SK-N-SH (cell line): Measurements from ENCODE around the gene TOR2A. TPM values are rescaled to one million over a fixed set of nuclear protein-coding genes. Genes with fewer than 3 reads are reported as not detected.

ENCODE experiments used
- CTCF ChIA-PET: fragments of 300-600, 350-600 bp; formaldehyde crosslinking; extraction: SDS; loops from one replicate; lab custom pipeline; 2021; lab: Yijun Ruan, JAX
- POLR2A ChIA-PET: fragments of 350-600 bp; sonication (Branson Sonifier 250); formaldehyde crosslinking; extraction: SDS; loops from one replicate; lab custom pipeline; 2020; ENCODE audit warnings: antibody characterized with exemption, inconsistent platforms; lab: Yijun Ruan, JAX
- DNase-seq: peaks from one replicate; pipeline ENCODE4 v3.0.0; 2012
- H2AFZ ChIP-seq: fragments of 200-600 bp; sonication (generic); 2 replicates; pipeline ENCODE4 v1.8.1; 2016; ENCODE audit warnings: antibody characterized with exemption, mild to moderate bottlenecking, low read depth
- H3F3A ChIP-seq: fragments of 200-600 bp; sonication (generic); replicated peaks from 2 replicates; pipeline ENCODE3; 2016; ENCODE audit warnings: antibody characterized with exemption, mild to moderate bottlenecking; ENCODE audit not compliant: insufficient read depth
- H3K27ac ChIP-seq, 2 experiments: fragments of 200-500 bp in 1 of 2; fragments of 200-600 bp in 1 of 2; sonication (Bioruptor generic) in 1 of 2; sonication (generic), shearing (Covaris generic) in 1 of 2; 2 replicates each; pipeline versions ENCODE4 v1.5.1 to v1.6.1; 2014 to 2016; ENCODE audit warnings: low read depth in 2 of 2, inconsistent platforms in 1 of 2, low read length in 1 of 2, mild to moderate bottlenecking in 1 of 2, mixed read lengths in 1 of 2
- H3K27me3 ChIP-seq: fragments of 200-600 bp; sonication (generic), shearing (Covaris generic); 2 replicates; pipeline ENCODE4 v1.6.1; 2016; ENCODE audit warnings: mixed run types; ENCODE audit not compliant: insufficient read depth
- H3K36me3 ChIP-seq, 2 experiments: fragments of 200-500 bp in 1 of 2; fragments of 200-600 bp in 1 of 2; sonication (Bioruptor generic) in 1 of 2; sonication (generic) in 1 of 2; replicated peaks in 1 of 2; 2 replicates each; pipeline versions ENCODE3 to v1.5.1; 2014 to 2016; ENCODE audit warnings: low read length in 1 of 2, mild to moderate bottlenecking in 1 of 2; ENCODE audit not compliant: insufficient read depth in 2 of 2, control insufficient read depth in 1 of 2
- H3K4me1 ChIP-seq, 2 experiments: fragments of 200-500 bp in 1 of 2; fragments of 200-600 bp in 1 of 2; sonication (Bioruptor generic) in 1 of 2; sonication (generic), shearing (Covaris generic) in 1 of 2; 2 replicates each; pipeline versions ENCODE4 v1.5.1 to v1.6.1; 2014 to 2016; ENCODE audit warnings: low read depth in 1 of 2, low read length in 1 of 2, mixed run types in 1 of 2; ENCODE audit not compliant: insufficient read depth in 2 of 2, control insufficient read depth in 1 of 2
- H3K4me2 ChIP-seq: fragments of 200-600 bp; sonication (generic), shearing (Covaris generic); 2 replicates; pipeline ENCODE4 v1.6.1; 2017; ENCODE audit warnings: mixed run types
- H3K4me3 ChIP-seq, 2 experiments: fragments of 200-500 bp in 1 of 2; fragments of 200-600 bp in 1 of 2; sonication (Bioruptor generic) in 1 of 2; sonication (generic), shearing (Covaris generic) in 1 of 2; 2 replicates each; pipeline versions ENCODE4 v1.5.1 to v1.8.1; 2014 to 2016; ENCODE audit warnings: low read depth in 2 of 2, inconsistent platforms in 1 of 2, low read length in 1 of 2, mild to moderate bottlenecking in 1 of 2, mixed read lengths in 1 of 2, moderate library complexity in 1 of 2
- H3K79me2 ChIP-seq: fragments of 200-600 bp; sonication (generic); 2 replicates; pipeline ENCODE4 v1.8.1; 2017; ENCODE audit warnings: mild to moderate bottlenecking; ENCODE audit not compliant: insufficient read depth
- H3K9ac ChIP-seq: fragments of 200-600 bp; sonication (generic); 2 replicates; pipeline ENCODE4 v1.6.1; 2017; ENCODE audit warnings: mixed run types
- H3K9me2 ChIP-seq: fragments of 200-600 bp; sonication (generic); 2 replicates; pipeline ENCODE4 v1.6.1; 2017; ENCODE audit warnings: mixed run types
- H3K9me3 ChIP-seq: fragments of 200-600 bp; sonication (generic); 2 replicates; pipeline ENCODE4 v1.6.1; 2017; ENCODE audit warnings: mixed run types, mild to moderate bottlenecking, moderate library complexity
- H4K20me1 ChIP-seq: fragments of 200-600 bp; sonication (generic); 2 replicates; pipeline ENCODE4 v1.6.1; 2017; ENCODE audit warnings: mild to moderate bottlenecking, mixed run types; ENCODE audit not compliant: insufficient read depth
- ELF1 ChIP-seq: IDR thresholded peaks from 2 replicates; pipeline ENCODE4 v1.4.0; 2012
- EZH2phosphoT487 ChIP-seq: fragments of 200-600 bp; sonication (generic); IDR thresholded peaks from 2 replicates; pipeline ENCODE4 v1.6.1; 2017; ENCODE audit warnings: low read depth, mixed run types, mild to moderate bottlenecking, antibody characterized with exemption, moderate library complexity, borderline replicate concordance
- FOSL2 ChIP-seq: IDR thresholded peaks from 2 replicates; pipeline ENCODE4 v1.4.0; 2012; ENCODE audit warnings: low read depth, mild to moderate bottlenecking, moderate library complexity, borderline replicate concordance
- FOXM1 ChIP-seq: IDR thresholded peaks from 2 replicates; pipeline ENCODE4 v1.4.0; 2012; ENCODE audit warnings: low read depth, mild to moderate bottlenecking
- GABPA ChIP-seq: IDR thresholded peaks from 2 replicates; pipeline ENCODE4 v1.4.0; 2012; ENCODE audit warnings: low read depth, mild to moderate bottlenecking
- MEF2A ChIP-seq: IDR thresholded peaks from 2 replicates; pipeline ENCODE4 v1.4.0; 2012; ENCODE audit warnings: low read depth, borderline replicate concordance
- MXI1 ChIP-seq: IDR thresholded peaks from 2 replicates; pipeline ENCODE4 v1.6.1; 2012; ENCODE audit warnings: mild to moderate bottlenecking, low read depth, low read length, improper control_type of control experiment
- NRF1 ChIP-seq: IDR thresholded peaks from 2 replicates; pipeline ENCODE4 v1.6.1; 2012; ENCODE audit warnings: low read depth, mild to moderate bottlenecking, low read length
- POLR2AphosphoS5 ChIP-seq: IDR thresholded peaks from 2 replicates; pipeline ENCODE4 v1.6.1; 2012; ENCODE audit warnings: low read depth, low read length
- RAD21 ChIP-seq: IDR thresholded peaks from 2 replicates; pipeline ENCODE4 v1.6.1; 2012; ENCODE audit warnings: mild to moderate bottlenecking, low read length
- RCOR1 ChIP-seq: fragments of 150-350 bp; IDR thresholded peaks from 2 replicates; pipeline ENCODE4 v1.6.1; 2017; ENCODE audit warnings: antibody characterized with exemption, low read length
- RFX5 ChIP-seq: IDR thresholded peaks from 2 replicates; pipeline ENCODE4 v1.6.1; 2012; ENCODE audit warnings: mild to moderate bottlenecking, improper control_type of control experiment, low read length
- RXRA ChIP-seq: IDR thresholded peaks from 2 replicates; pipeline ENCODE4 v1.4.0; 2012; ENCODE audit warnings: low read depth, mild to moderate bottlenecking, borderline replicate concordance
- TAF1 ChIP-seq: IDR thresholded peaks from 2 replicates; pipeline ENCODE4 v1.6.1; 2012; ENCODE audit warnings: low read depth, mild to moderate bottlenecking, low read length, moderate library complexity, borderline replicate concordance
- YY1 ChIP-seq: IDR thresholded peaks from 2 replicates; pipeline ENCODE4 v1.4.0; 2012; ENCODE audit warnings: low read depth, mild to moderate bottlenecking
- WGBS: methylation state at CpG from one replicate; pipeline ENCODE4 v1.1.6; 2017; ENCODE audit warnings: low lambda C conversion rate; 5-methylcytosine and 5-hydroxymethylcytosine counted together
- polyA plus RNA-seq, 3 experiments: library from polyadenylated mRNA; depleted of rRNA; stranded (reverse); fragments of >200 nt; gene quantifications; 2 replicates each; pipeline ENCODE4 v1.2.3, GENCODE V29; 2012
- TF ChIP-seq, protein P1 (sequence below): IDR thresholded peaks from 2 replicates; pipeline ENCODE4 v1.4.0; 2012; ENCODE audit warnings: low read depth, borderline replicate concordance
- TF ChIP-seq, protein P2 (sequence below): IDR thresholded peaks from 2 replicates; pipeline ENCODE4 v1.4.0; 2012; ENCODE audit warnings: low read depth, borderline replicate concordance
- TF ChIP-seq, protein P3 (sequence below): fragments of 200-600 bp; sonication (generic); IDR thresholded peaks from 2 replicates; pipeline ENCODE4 v1.6.1; 2017; ENCODE audit warnings: antibody characterized with exemption, mild to moderate bottlenecking, moderate library complexity

TOR2A gene
- polyA plus RNA-seq, 1 of the 3 experiments (the other 2 are of a cell fraction), result 17.2 TPM

DNA sequence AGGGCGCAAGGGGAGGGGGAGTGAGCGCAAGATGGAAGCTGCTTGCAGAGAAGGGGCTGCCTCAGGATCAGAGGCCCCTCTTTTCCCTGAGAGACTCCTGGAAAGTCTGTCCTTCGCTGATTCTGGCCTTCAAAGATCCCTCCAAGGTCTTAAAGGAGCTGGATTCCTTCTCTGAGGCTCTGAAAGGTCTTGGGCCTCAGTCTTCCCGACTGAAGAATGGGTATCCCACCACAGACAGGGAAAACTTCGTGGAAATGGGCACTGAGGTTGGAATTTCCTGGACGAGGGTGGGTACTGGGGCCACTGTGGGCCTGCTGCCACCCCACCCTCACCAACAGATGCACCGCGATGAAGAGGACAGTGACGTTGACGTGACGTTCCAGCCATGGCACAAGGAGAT is 22.7 kb downstream of the TOR2A start:
- TF ChIP-seq, protein P1, sequence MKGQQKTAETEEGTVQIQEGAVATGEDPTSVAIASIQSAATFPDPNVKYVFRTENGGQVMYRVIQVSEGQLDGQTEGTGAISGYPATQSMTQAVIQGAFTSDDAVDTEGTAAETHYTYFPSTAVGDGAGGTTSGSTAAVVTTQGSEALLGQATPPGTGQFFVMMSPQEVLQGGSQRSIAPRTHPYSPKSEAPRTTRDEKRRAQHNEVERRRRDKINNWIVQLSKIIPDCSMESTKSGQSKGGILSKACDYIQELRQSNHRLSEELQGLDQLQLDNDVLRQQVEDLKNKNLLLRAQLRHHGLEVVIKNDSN, result no peak
- no peak for TF ChIP-seq EZH2phosphoT487
- TF ChIP-seq ELF1, result no peak
- TF ChIP-seq FOXM1, result no peak
- no peak for TF ChIP-seq MEF2A
- TF ChIP-seq FOSL2, result no peak
- no peak for TF ChIP-seq POLR2AphosphoS5
- 92% methylated on average over 11 of the region's 11 CpGs for WGBS
- no peaks in the 10 kb centered on the region for H3K9me2 ChIP-seq
- no peak overlapping the region for H3K9ac ChIP-seq
- no peak for DNase-seq
- no peaks in the 10 kb centered on the region for H3K9me3 ChIP-seq
- ChIA-PET CTCF (interaction anchor here (1.9 kb wide), 1 partner anchor 22 kb away, joined by 7 read pairs; the partner anchor contains the start of gene TOR2A), POLR2A (no interaction called here)
- H2AFZ ChIP-seq, result no peak overlapping the region
- no peaks in the 10 kb centered on the region for H4K20me1 ChIP-seq
- no peaks in the 10 kb centered on the region for H3K27me3 ChIP-seq
- peaks cover 0 to 15% of the 10 kb centered on the region in 2 experiments; a peak in 1 of 4 replicates for H3K4me1 ChIP-seq
- H3K79me2 ChIP-seq, result peaks cover 13% of the 10 kb centered on the region; the same call in 1 of the 2 replicates
- no peaks in the 10 kb centered on the region for H3K36me3 ChIP-seq
- no peak overlapping the region for H3K27ac ChIP-seq
- no peaks in the 10 kb centered on the region for H3F3A ChIP-seq
- H3K4me2 ChIP-seq, result no peak overlapping the region
- H3K4me3 ChIP-seq, result no peak overlapping the region

GRCh38 chr9:127711831-127712274 is 23.2 kb downstream of the TOR2A start:
- CTCF ChIA-PET, result interaction anchor here (0.6 to 1.9 kb wide), 3 partner anchors 23 to 123 kb away, joined by 3 to 7 read pairs (median 3); partner anchors contain the start of gene TOR2A
- no peaks in the 10 kb centered on the region for H3K27me3 ChIP-seq
- no peaks in the 10 kb centered on the region for H3K9me2 ChIP-seq
- no peak overlapping the region for H3K27ac ChIP-seq
- 89% methylated on average over 4 of the region's 11 CpGs for WGBS
- no peaks in the 10 kb centered on the region for H3K9me3 ChIP-seq
- no peak overlapping the region for H3K9ac ChIP-seq
- H3K4me3 ChIP-seq, result no peak overlapping the region
- H4K20me1 ChIP-seq, result no peaks in the 10 kb centered on the region
- H3K36me3 ChIP-seq, result no peaks in the 10 kb centered on the region
- H2AFZ ChIP-seq, result no peak overlapping the region
- no peaks in the 10 kb centered on the region for H3F3A ChIP-seq
- peaks cover 0 to 20% of the 10 kb centered on the region in 2 experiments; a peak in 1 of 4 replicates for H3K4me1 ChIP-seq
- H3K79me2 ChIP-seq, result peaks cover 13% of the 10 kb centered on the region; the same call in 1 of the 2 replicates
- TF ChIP-seq RXRA, result no peak
- no peak for TF ChIP-seq TAF1
- no peak for DNase-seq
- POLR2A ChIA-PET, result no interaction called here
- no peak overlapping the region for H3K4me2 ChIP-seq

DNA sequence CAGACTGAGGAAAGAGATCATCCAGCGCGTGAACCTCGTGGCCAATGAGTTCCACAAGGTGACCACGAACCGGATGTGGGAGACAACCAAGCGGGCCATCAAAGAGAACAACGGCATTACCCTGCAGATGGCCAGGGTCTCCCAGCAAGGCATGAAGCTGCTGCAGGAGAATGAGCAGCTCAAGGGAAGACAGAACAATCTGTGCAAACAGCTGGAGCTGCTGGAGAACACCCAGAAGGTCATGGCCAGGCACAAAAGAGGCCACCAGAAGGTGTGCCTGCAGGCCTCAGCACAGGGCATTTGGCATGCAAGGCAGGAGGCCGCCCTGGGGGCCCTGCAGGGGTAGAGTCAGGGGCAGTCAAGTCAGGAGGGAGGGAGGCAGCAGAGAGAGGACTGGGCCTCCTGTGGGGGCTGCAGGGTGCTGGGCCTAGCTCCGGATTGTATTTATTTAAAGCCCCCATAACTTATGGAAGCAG is 23.8 kb downstream of the TOR2A start:
- CTCF ChIA-PET, result interaction anchor here (0.6 to 1.9 kb wide), 3 partner anchors 23 to 122 kb away, joined by 3 to 7 read pairs (median 3); partner anchors contain the start of gene TOR2A
- Histone ChIP-seq H3K4me2 (no peak overlapping the region), H3K27me3 (no peaks in the 10 kb centered on the region), H3K79me2 (peaks cover 13% of the 10 kb centered on the region; the same call in 1 of the 2 replicates), H3K27ac (no peak overlapping the region), H3K4me1 (peaks cover 0 to 23% of the 10 kb centered on the region in 2 experiments; a peak in 1 of 4 replicates), H3K36me3 (no peaks in the 10 kb centered on the region), H4K20me1 (no peaks in the 10 kb centered on the region), H2AFZ (no peak overlapping the region), H3F3A (no peaks in the 10 kb centered on the region), H3K9ac (no peak overlapping the region), H3K9me2 (no peaks in the 10 kb centered on the region), H3K9me3 (no peaks in the 10 kb centered on the region), H3K4me3 (no peak overlapping the region)
- DNase-seq, result no peak
- WGBS, result 84% methylated on average over 7 of the region's 9 CpGs
- POLR2A ChIA-PET, result no interaction called here
- TF ChIP-seq YY1 (no peak), TAF1 (no peak), RFX5 (no peak), ELF1 (no peak), RXRA (no peak), GABPA (no peak), MXI1 (no peak), NRF1 (no peak), FOXM1 (no peak), RAD21 (no peak), RCOR1 (no peak)
- TF ChIP-seq, protein P2, sequence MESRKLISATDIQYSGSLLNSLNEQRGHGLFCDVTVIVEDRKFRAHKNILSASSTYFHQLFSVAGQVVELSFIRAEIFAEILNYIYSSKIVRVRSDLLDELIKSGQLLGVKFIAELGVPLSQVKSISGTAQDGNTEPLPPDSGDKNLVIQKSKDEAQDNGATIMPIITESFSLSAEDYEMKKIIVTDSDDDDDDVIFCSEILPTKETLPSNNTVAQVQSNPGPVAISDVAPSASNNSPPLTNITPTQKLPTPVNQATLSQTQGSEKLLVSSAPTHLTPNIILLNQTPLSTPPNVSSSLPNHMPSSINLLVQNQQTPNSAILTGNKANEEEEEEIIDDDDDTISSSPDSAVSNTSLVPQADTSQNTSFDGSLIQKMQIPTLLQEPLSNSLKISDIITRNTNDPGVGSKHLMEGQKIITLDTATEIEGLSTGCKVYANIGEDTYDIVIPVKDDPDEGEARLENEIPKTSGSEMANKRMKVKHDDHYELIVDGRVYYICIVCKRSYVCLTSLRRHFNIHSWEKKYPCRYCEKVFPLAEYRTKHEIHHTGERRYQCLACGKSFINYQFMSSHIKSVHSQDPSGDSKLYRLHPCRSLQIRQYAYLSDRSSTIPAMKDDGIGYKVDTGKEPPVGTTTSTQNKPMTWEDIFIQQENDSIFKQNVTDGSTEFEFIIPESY, result no peak
- TF ChIP-seq, protein P3, sequence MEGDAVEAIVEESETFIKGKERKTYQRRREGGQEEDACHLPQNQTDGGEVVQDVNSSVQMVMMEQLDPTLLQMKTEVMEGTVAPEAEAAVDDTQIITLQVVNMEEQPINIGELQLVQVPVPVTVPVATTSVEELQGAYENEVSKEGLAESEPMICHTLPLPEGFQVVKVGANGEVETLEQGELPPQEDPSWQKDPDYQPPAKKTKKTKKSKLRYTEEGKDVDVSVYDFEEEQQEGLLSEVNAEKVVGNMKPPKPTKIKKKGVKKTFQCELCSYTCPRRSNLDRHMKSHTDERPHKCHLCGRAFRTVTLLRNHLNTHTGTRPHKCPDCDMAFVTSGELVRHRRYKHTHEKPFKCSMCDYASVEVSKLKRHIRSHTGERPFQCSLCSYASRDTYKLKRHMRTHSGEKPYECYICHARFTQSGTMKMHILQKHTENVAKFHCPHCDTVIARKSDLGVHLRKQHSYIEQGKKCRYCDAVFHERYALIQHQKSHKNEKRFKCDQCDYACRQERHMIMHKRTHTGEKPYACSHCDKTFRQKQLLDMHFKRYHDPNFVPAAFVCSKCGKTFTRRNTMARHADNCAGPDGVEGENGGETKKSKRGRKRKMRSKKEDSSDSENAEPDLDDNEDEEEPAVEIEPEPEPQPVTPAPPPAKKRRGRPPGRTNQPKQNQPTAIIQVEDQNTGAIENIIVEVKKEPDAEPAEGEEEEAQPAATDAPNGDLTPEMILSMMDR, result no peak
